Neutrophil (primary cell): Measurements from ENCODE around the gene REEP6.
"Not testable (repeated sequence)": the region's sequence is repeated elsewhere in the genome, so short reads cannot be mapped to it uniquely, and the experiment has no call there.

Experiments used
- H3K27ac ChIP-seq: fragments of 200-600 bp; sonication (generic); 2 replicates; pipeline ENCODE4 v1.5.1; 2016; ENCODE audit warnings: mild to moderate bottlenecking, moderate library complexity
- H3K27me3 ChIP-seq: fragments of 200-600 bp; sonication (generic); 2 replicates; pipeline ENCODE4 v1.6.0; 2016; ENCODE audit warnings: mild to moderate bottlenecking
- H3K36me3 ChIP-seq: fragments of 200-600 bp; sonication (generic); 2 replicates; pipeline ENCODE4 v1.5.1; 2017
- H3K4me1 ChIP-seq, 2 experiments: fragments of 200-600 bp in 1 of 2; sonication (generic) in 1 of 2; 1 replicate in 1 of 2; 2 replicates in 1 of 2; pipeline versions ENCODE4 v1.5.1 to v1.6.1; 2013 to 2016; ENCODE audit warnings: low read depth in 1 of 2, low read length in 1 of 2, mild to moderate bottlenecking in 1 of 2, moderate library complexity in 1 of 2; ENCODE audit not compliant: control insufficient read depth in 1 of 2, insufficient read depth in 1 of 2
- H3K4me3 ChIP-seq, 2 experiments: fragments of 200-600 bp in 1 of 2; sonication (generic) in 1 of 2; 1 replicate in 1 of 2; 2 replicates in 1 of 2; pipeline ENCODE4 v1.5.1; 2013 to 2016; ENCODE audit warnings: low read depth in 1 of 2, low read length in 1 of 2, mild to moderate bottlenecking in 1 of 2, moderate library complexity in 1 of 2
- H3K9me3 ChIP-seq: fragments of 200-600 bp; sonication (generic); 2 replicates; pipeline ENCODE4 v1.5.1; 2016
- TF ChIP-seq, protein P1 (sequence below): fragments of 200-600 bp; sonication (generic); IDR thresholded peaks from 2 replicates; pipeline ENCODE4 v1.5.1; 2016; ENCODE audit warnings: antibody characterized with exemption

The REEP6 gene

DNA sequence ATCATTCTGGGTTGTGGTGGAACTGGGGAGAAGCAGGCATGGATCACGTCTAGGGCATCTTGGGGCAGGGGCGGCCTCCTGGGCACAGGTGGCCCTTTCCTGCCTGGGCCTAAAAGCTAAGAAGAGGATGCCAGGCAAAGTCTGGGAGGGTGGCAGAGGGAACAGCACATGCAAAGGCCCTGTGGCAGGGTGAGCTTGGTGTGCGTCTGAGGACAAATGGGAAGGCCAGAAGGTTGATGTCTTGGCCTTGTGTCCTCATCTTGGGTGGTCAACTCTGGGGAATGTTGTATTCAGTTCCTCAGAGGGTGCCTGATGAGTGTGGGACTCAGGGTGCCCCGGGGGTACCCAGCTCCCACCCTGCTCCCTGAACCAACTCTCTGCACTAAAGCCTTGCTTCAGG is 27.5 kb downstream of the REEP6 start:
- H3K9me3 ChIP-seq: no peaks in the 10 kb centered on the region
- H3K36me3 ChIP-seq: no peaks in the 10 kb centered on the region
- H3K27me3 ChIP-seq: peaks cover 87% of the 10 kb centered on the region
- peaks cover 0 to 3% of the 10 kb centered on the region in 2 experiments for H3K4me1 ChIP-seq
- TF ChIP-seq, protein P1, sequence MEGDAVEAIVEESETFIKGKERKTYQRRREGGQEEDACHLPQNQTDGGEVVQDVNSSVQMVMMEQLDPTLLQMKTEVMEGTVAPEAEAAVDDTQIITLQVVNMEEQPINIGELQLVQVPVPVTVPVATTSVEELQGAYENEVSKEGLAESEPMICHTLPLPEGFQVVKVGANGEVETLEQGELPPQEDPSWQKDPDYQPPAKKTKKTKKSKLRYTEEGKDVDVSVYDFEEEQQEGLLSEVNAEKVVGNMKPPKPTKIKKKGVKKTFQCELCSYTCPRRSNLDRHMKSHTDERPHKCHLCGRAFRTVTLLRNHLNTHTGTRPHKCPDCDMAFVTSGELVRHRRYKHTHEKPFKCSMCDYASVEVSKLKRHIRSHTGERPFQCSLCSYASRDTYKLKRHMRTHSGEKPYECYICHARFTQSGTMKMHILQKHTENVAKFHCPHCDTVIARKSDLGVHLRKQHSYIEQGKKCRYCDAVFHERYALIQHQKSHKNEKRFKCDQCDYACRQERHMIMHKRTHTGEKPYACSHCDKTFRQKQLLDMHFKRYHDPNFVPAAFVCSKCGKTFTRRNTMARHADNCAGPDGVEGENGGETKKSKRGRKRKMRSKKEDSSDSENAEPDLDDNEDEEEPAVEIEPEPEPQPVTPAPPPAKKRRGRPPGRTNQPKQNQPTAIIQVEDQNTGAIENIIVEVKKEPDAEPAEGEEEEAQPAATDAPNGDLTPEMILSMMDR: no peak
- H3K4me3 ChIP-seq: no peak overlapping the region
- H3K27ac ChIP-seq: no peak overlapping the region

DNA sequence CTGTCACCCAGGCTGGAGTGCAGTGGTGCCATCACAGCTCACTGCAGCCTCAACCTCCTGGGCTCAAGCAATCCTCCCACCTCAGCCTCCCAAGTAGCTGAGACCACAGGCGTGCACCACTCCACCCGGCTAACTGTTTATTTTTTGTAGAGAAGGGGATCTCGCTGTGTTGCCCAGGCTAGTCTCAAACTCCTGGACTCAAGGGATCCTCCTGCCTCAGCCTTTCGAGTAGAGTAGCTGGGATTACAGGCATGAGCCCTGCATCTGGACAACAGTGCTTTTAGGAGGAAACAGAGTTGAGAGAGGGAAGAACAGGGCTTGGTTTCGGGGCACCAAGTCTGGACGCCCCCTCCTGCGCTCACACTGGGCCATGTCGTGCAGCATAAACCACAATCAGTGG is 28.8 kb downstream of the REEP6 start:
- not testable (repeated sequence) for H3K4me3 ChIP-seq, H3K4me1 ChIP-seq, H3K27ac ChIP-seq, H3K36me3 ChIP-seq, H3K9me3 ChIP-seq
- peaks cover 87% of the 10 kb centered on the region for H3K27me3 ChIP-seq

DNA sequence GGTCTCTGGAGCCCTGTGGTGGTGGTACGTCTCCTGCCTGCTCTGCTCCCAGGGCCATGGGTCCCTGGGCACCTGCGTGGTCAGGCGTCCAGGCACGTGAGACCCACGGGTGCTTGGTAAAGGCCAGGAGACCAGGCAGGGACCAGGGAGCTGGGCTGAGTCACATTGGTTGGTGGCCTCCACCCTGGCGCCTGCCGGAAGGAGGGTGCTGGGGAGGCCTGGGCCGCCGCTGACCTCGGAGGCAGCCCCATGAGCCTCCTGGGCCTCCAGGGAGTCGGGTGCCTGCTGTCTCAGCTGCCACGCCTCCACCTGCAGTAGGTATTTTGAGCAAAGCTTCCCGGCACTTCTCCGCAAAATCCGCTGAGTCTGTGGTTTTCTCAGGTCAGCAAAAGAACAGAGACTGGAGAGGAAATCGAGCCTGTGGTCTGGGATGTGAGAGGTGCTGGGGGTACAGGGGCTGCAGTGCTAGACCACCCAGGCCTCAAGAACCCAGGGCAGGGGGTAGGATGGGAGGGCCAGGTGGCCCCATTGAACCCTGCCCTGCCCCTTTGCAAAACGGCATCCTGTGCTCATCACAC is 29.3 kb downstream of the REEP6 start:
- Histone ChIP-seq H3K4me3 (no peak overlapping the region), H3K9me3 (no peaks in the 10 kb centered on the region), H3K27ac (no peak overlapping the region), H3K4me1 (no peaks in the 10 kb centered on the region), H3K36me3 (no peaks in the 10 kb centered on the region), H3K27me3 (peaks cover 87% of the 10 kb centered on the region)
- TF ChIP-seq, protein P1: no peak

DNA sequence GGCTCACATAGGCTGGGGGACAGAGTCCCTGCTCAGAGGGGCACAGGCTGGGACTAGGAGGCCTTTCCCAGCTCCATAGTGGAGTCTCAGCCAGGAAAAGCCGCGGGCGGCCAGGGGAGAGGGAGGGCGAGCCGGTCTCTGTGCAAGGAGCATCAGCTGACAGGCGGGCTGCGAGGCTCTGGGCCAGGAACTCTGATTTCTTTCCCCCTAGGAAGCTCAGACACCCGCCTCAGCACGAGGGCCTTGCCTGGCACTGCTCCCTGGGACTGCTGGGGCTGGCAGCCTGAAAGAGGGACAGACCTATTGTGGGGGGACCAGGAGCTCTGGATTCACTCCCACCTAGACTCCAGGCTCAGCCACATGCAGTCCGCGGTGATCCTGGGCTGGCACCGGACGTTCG is 30.7 kb downstream of the REEP6 start:
- Histone ChIP-seq H3K27me3 (peaks cover 87% of the 10 kb centered on the region), H3K4me1 (no peaks in the 10 kb centered on the region), H3K36me3 (no peaks in the 10 kb centered on the region), H3K4me3 (no peak overlapping the region), H3K9me3 (no peaks in the 10 kb centered on the region), H3K27ac (no peak overlapping the region)
- TF ChIP-seq, protein P1: no peak

DNA sequence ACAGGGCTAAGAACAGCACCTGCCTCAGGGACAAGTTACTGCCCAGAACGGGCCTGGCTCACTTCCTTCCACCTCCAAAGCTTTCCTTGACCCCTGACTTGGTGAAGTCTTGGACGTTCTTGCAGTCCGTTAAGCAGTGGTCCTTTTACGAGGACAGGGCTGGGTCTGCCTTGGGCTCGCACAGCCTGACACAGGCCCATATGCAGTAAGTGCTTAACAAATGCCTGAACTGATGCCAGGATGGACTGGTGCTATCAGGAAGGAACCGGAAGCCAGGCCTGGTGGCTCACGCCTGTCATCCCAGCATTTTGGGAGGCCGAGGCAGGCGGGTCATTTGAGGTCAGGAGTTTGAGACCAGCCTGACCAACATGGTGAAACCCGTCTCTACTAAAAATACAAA is 31.1 kb downstream of the REEP6 start:
- Histone ChIP-seq H3K36me3 (no peaks in the 10 kb centered on the region), H3K4me1 (no peaks in the 10 kb centered on the region), H3K27me3 (peaks cover 87% of the 10 kb centered on the region), H3K27ac (no peak overlapping the region), H3K4me3 (no peak overlapping the region), H3K9me3 (no peaks in the 10 kb centered on the region)
- TF ChIP-seq, protein P1: no peak

DNA sequence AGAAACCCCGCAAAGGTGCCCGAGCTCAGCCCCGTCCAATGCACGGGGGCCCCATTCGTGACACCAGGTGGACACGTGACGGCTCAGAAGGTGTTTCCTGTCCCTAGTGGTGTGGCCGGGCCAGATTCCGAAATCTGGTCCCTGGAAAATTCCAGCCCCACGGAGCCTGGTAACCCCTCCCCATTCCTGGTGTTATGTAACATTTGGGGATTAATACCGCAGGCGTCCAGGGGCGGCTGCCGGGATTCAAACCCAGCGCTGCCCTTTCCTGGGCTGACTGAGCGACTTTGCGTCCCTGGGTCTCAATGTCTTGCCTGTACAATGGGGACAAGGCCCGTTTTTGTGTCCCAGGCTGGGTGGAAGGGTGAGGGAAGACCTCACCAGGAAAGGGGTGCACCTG is 31.9 kb downstream of the REEP6 start:
- Histone ChIP-seq H3K4me1 (no peaks in the 10 kb centered on the region), H3K27ac (no peak overlapping the region), H3K27me3 (peaks cover 90% of the 10 kb centered on the region), H3K36me3 (no peaks in the 10 kb centered on the region), H3K9me3 (no peaks in the 10 kb centered on the region), H3K4me3 (no peak overlapping the region)
- TF ChIP-seq, protein P1: no peak
